ENCODE results near the gene POLG.

- TF ChIP-seq EZH2 (IDR thresholded peaks at IDR 0.05; ENCODE audit: borderline replicate concordance, low read length) (no peak), CTCF (conservative IDR thresholded peaks at IDR 0.05 in 1 of 2, IDR thresholded peaks at IDR 0.05 in 1 of 2; ENCODE audit: extremely low read depth in 1 of 2, insufficient read depth in 1 of 2, low read depth in 1 of 2, low read length in 2 of 2) (no peak)
Observed at GRCh38 chr15:89334510-89335297, at the start of gene POLG.

Data from mammary epithelial cell (primary cell).